K562 (cell line): ENCODE results near the gene KHNYN. TPM values are rescaled to one million over a fixed set of nuclear protein-coding genes. Genes with fewer than 3 reads are reported as not detected.

Source experiments
- ATAC-seq: fragments of 200-7000 bp; cut with Tn5 transposase; 3 replicates; pipeline ENCODE4 v1.9.1; 2020; ENCODE audit warnings: moderate library complexity
- BruUV-seq: library from RNA; stranded (reverse); fragments of 400-500 nt; replicated peaks from 2 replicates; lab custom pipeline; 2021; lab: Mats Ljungman, UMichigan
- CTCF ChIA-PET: fragments of 300-600 bp; formaldehyde crosslinking; extraction: SDS; loops from one replicate; lab custom pipeline; 2021; ENCODE audit warnings: low intra/inter-chr PET ratio; lab: Yijun Ruan, JAX
- POLR2A ChIA-PET: fragments of 300-600, 350-650 bp; sonication (Branson Sonifier 250); formaldehyde crosslinking; extraction: SDS; loops from one replicate; lab custom pipeline; 2021; ENCODE audit warnings: antibody characterized with exemption, inconsistent platforms; lab: Yijun Ruan, JAX
- DNase-seq, 4 experiments: peaks; one replicate each; pipeline versions ENCODE4 v3.0.0 to v3.0.0-alpha.2; 2011 to 2018; ENCODE audit warnings: low spot score in 3 of 4, mixed read lengths in 3 of 4; ENCODE audit errors: extremely low read depth in 1 of 4
- FAIRE-seq: peaks from 2 replicates; lab custom pipeline; 2011; peaks lifted over from hg19 to GRCh38; lab: Jason Lieb, UNC
- H2AFZ ChIP-seq: 2 replicates; pipeline ENCODE4 v1.6.0; 2011; ENCODE audit warnings: low read depth, low read length, control low read depth, inconsistent platforms
- H3K27ac ChIP-seq: fragments of 200-600 bp; 3 replicates; pipeline ENCODE4 v1.8.0; 2011; ENCODE audit warnings: low read depth, mild to moderate bottlenecking, control low read depth, inconsistent platforms, low read length, moderate library complexity, mixed read lengths; ENCODE audit errors: extremely low read depth
- H3K27me3 ChIP-seq, 2 experiments: fragments of 300-600 bp in 1 of 2; 2 replicates in 1 of 2; 3 replicates in 1 of 2; pipeline versions ENCODE4 v1.6.0 to v1.8.0; 2011; ENCODE audit warnings: inconsistent platforms in 2 of 2, low read length in 2 of 2, mild to moderate bottlenecking in 1 of 2, mixed read lengths in 1 of 2, moderate library complexity in 1 of 2; ENCODE audit not compliant: control insufficient read depth in 2 of 2, insufficient read depth in 2 of 2
- H3K36me3 ChIP-seq: fragments of 300-600 bp; 3 replicates; pipeline ENCODE4 v1.8.0; 2011; ENCODE audit warnings: mild to moderate bottlenecking, low read length, inconsistent platforms; ENCODE audit not compliant: control insufficient read depth, insufficient read depth
- H3K4me1 ChIP-seq, 2 experiments: fragments of 200-600 bp in 1 of 2; replicated peaks in 1 of 2; 2 replicates in 1 of 2; 3 replicates in 1 of 2; pipeline versions ENCODE4 v1.5.1 to v1.8.0; 2011; ENCODE audit warnings: inconsistent platforms in 2 of 2, low read length in 2 of 2, mild to moderate bottlenecking in 1 of 2, mixed read lengths in 1 of 2, moderate library complexity in 1 of 2; ENCODE audit not compliant: control insufficient read depth in 2 of 2, insufficient read depth in 2 of 2
- H3K4me2 ChIP-seq: 2 replicates; pipeline ENCODE4 v1.6.1; 2011; ENCODE audit warnings: low read length, control low read depth, inconsistent platforms, mixed read lengths; ENCODE audit not compliant: insufficient read depth
- H3K4me3 ChIP-seq: fragments of 200-600 bp; sonication (generic), shearing (Covaris generic); 2 replicates; pipeline ENCODE4 v1.5.1; 2016; ENCODE audit warnings: control low read depth, inconsistent platforms
- H3K79me2 ChIP-seq: fragments of 200-600 bp; 3 replicates; pipeline ENCODE4 v1.8.0; 2011; ENCODE audit warnings: low read length, inconsistent platforms; ENCODE audit not compliant: control insufficient read depth, insufficient read depth
- H3K9ac ChIP-seq, 2 experiments: 2 replicates each; pipeline versions ENCODE4 v1.6.0 to v1.6.1; 2011; ENCODE audit warnings: low read depth in 2 of 2, low read length in 2 of 2, control low read depth in 1 of 2, inconsistent platforms in 1 of 2, mild to moderate bottlenecking in 1 of 2, mixed read lengths in 1 of 2; ENCODE audit not compliant: insufficient read depth in 1 of 2
- H3K9me1 ChIP-seq: one replicate; pipeline ENCODE4 v1.6.0; 2011; ENCODE audit warnings: inconsistent platforms, mild to moderate bottlenecking, low read length, moderate library complexity; ENCODE audit not compliant: control insufficient read depth, insufficient read depth
- H3K9me3 ChIP-seq: replicated peaks from 2 replicates; pipeline ENCODE4 v1.5.1; 2011; ENCODE audit warnings: low read depth, low read length, inconsistent platforms; ENCODE audit not compliant: control insufficient read depth, insufficient read depth
- H4K20me1 ChIP-seq: replicated peaks from 2 replicates; pipeline ENCODE4 v1.6.1; 2011; ENCODE audit warnings: low read length, inconsistent platforms, mixed read lengths; ENCODE audit not compliant: control insufficient read depth, insufficient read depth
- CEBPG ChIP-seq, 3 experiments: fragments of 200-800 bp in 1 of 3; sonication (Bioruptor generic) in 1 of 3; sonication (generic) in 1 of 3; formaldehyde crosslinking in 1 of 3; IDR thresholded peaks in 2 of 3; conservative IDR thresholded peaks in 1 of 3; 2 replicates each; pipeline versions ENCODE4 v1.6.1 to v1.8.0; 2016 to 2022; ENCODE audit warnings: missing compliant biosample characterization in 2 of 3, missing genetic modification characterization in 2 of 3, mild to moderate bottlenecking in 1 of 3, missing genetic modification reagents in 1 of 3
- CHD4 ChIP-seq: fragments of 200-600 bp; sonication (generic); IDR thresholded peaks from 3 replicates; pipeline ENCODE4 v1.6.1; 2012; ENCODE audit warnings: low read depth, mild to moderate bottlenecking, mixed read lengths, low read length, inconsistent platforms; ENCODE audit not compliant: insufficient read depth, insufficient replicate concordance, poor library complexity, severe bottlenecking
- MAFG ChIP-seq: fragments of 450-650 bp; conservative IDR thresholded peaks from 2 replicates; pipeline ENCODE4 v1.6.1; 2016; ENCODE audit warnings: missing genetic modification characterization, missing compliant biosample characterization
- MCM2 ChIP-seq: fragments of 450-650 bp; IDR thresholded peaks from 2 replicates; pipeline ENCODE4 v1.6.1; 2017; ENCODE audit warnings: low read depth, mild to moderate bottlenecking
- MXD1 ChIP-seq: fragments of 250-450 bp; sonication (Bioruptor Pico); IDR thresholded peaks from 2 replicates; pipeline ENCODE4 v1.8.0; 2021; ENCODE audit warnings: borderline replicate concordance, mild to moderate bottlenecking, moderate library complexity; ENCODE audit not compliant: poor library complexity, severe bottlenecking
- NR4A1 ChIP-seq, 2 experiments: fragments of 250-450 bp in 1 of 2; fragments of 450-650 bp in 1 of 2; sonication (Bioruptor Pico) in 1 of 2; IDR thresholded peaks; 2 replicates each; pipeline versions ENCODE4 v1.4.0 to v1.6.1; 2016 to 2020; ENCODE audit warnings: mild to moderate bottlenecking in 2 of 2, missing compliant biosample characterization in 1 of 2, missing genetic modification characterization in 1 of 2, moderate library complexity in 1 of 2
- PBX2 ChIP-seq, 2 experiments: IDR thresholded peaks in 1 of 2; conservative IDR thresholded peaks in 1 of 2; 2 replicates each; pipeline ENCODE4 v1.6.1; 2016; ENCODE audit warnings: low read depth in 2 of 2, mild to moderate bottlenecking in 1 of 2, missing compliant biosample characterization in 1 of 2, missing genetic modification characterization in 1 of 2, moderate library complexity in 1 of 2
- RBM34 ChIP-seq: fragments of 200-400 bp; formaldehyde crosslinking; IDR thresholded peaks from 2 replicates; pipeline ENCODE4 v1.6.1; 2018; ENCODE audit warnings: low read length, borderline replicate concordance; ENCODE audit not compliant: insufficient read depth
- ZNF140 ChIP-seq: fragments of 250-450 bp; sonication (Bioruptor Pico); IDR thresholded peaks from 2 replicates; pipeline ENCODE4 v1.8.0; 2021; ENCODE audit warnings: moderate library complexity, mild to moderate bottlenecking, inconsistent platforms
- ZNF146 ChIP-seq: IDR thresholded peaks from one replicate; pipeline ENCODE4 v1.6.1; 2018; ENCODE audit warnings: missing compliant biosample characterization; ENCODE audit not compliant: unreplicated experiment
- ZNF282 ChIP-seq: sonication (generic); formaldehyde crosslinking; IDR thresholded peaks from 2 replicates; pipeline ENCODE4 v1.8.1; 2023; ENCODE audit warnings: missing genetic modification reagents
- ZNF507 ChIP-seq: conservative IDR thresholded peaks from 2 replicates; pipeline ENCODE4 v1.6.1; 2017; ENCODE audit warnings: missing genetic modification characterization, missing compliant biosample characterization
- ZNF695 ChIP-seq: fragments of 450-650 bp; formaldehyde crosslinking; IDR thresholded peaks from 2 replicates; pipeline ENCODE4 v1.4.0; 2020; ENCODE audit warnings: mild to moderate bottlenecking, moderate library complexity
- ZNF764 ChIP-seq: fragments of 250-450 bp; sonication (Bioruptor Pico); IDR thresholded peaks from 2 replicates; pipeline ENCODE4 v1.4.0; 2020; ENCODE audit warnings: low read depth, mild to moderate bottlenecking, moderate library complexity
- WGBS: fragments of 100-300 bp; shearing (Covaris generic); methylation state at CpG from one replicate; pipeline ENCODE4 v1.1.6; 2016; ENCODE audit warnings: low coverage, mixed read lengths; ENCODE audit not compliant: insufficient coverage; ENCODE audit errors: missing lambda C conversion rate; 5-methylcytosine and 5-hydroxymethylcytosine counted together
- in situ Hi-C: fragments of 300-500 bp; cut with MboI; formaldehyde crosslinking; loops from 4 replicates; pipeline ENCODE4 v1.15.0; 2018; ENCODE audit warnings: inconsistent platforms, mixed read lengths
- intact Hi-C: fragments of 100-400 bp; cut with micrococcal nuclease; formaldehyde crosslinking; loops from 2 replicates; pipeline ENCODE4 v1.14.2; 2022
- polyA plus RNA-seq, 8 experiments: library from polyadenylated mRNA; depleted of rRNA in 4 of 8; stranded (reverse) in 5 of 8; unstranded in 3 of 8; fragments of >200 nt; fragmentation: Nextera tagmentation in 2 of 8; fragmentation: Illumina TruSeq in 1 of 8; extraction: Ambion mirVana in 2 of 8; extraction: Trizol in 1 of 8; gene quantifications; 2 replicates each; pipeline versions ENCODE4 v1.2.1 to v1.2.3, GENCODE V29; 2011 to 2014; ENCODE audit warnings: inconsistent platforms in 1 of 8, missing spikeins in 1 of 8
- total RNA-seq, 7 experiments: library from RNA; depleted of rRNA in 6 of 7; stranded (reverse); fragments of >200 nt in 6 of 7; fragmentation: Illumina TruSeq in 2 of 7; extraction: Trizol in 2 of 7; gene quantifications; 2 replicates each; pipeline versions ENCODE4 v1.2.1 to v1.2.3, GENCODE V29; 2011 to 2021; ENCODE audit warnings: low replicate concordance in 1 of 7

Gene KHNYN
- total and polyA plus RNA-seq, 9 of the 15 experiments (the other 6 are each of a cell fraction or from before 2014, with no cell fraction given), result 0.76 to 26.0 (median 14.1) TPM

GRCh38 chr14:24397639-24398292, 32.0 kb upstream of the KHNYN start:
- peaks cover 0 to 8% of the 10 kb centered on the region in 2 experiments; a peak in 4 of 5 replicates for H3K4me1 ChIP-seq
- no peaks in the 10 kb centered on the region; the same call in 2 of the 3 replicates for H3K36me3 ChIP-seq
- CTCF ChIA-PET, result no interaction called here
- POLR2A ChIA-PET, result no interaction called here
- FAIRE-seq, result no peak
- H3K4me3 ChIP-seq, result no peak overlapping the region
- H2AFZ ChIP-seq, result no peak overlapping the region
- H3K9me3 ChIP-seq, result no peaks in the 10 kb centered on the region
- no peak overlapping the region; a peak in 1 of 4 replicates for H3K9ac ChIP-seq
- no peak overlapping the region for H3K4me2 ChIP-seq
- no peak for ATAC-seq
- H3K27me3 ChIP-seq, result no peaks in the 10 kb centered on the region
- intact Hi-C loops, result no loop called here
- DNase-seq, result no peak
- H3K79me2 ChIP-seq, result no peaks in the 10 kb centered on the region
- WGBS, result 88% methylated on average over 5 of the region's 6 CpGs
- in situ Hi-C loops, result no loop called here
- BruUV-seq, result no TSS peak
- no peaks in the 10 kb centered on the region for H3K9me1 ChIP-seq
- H3K27ac ChIP-seq, result no peak overlapping the region
- no peaks in the 10 kb centered on the region for H4K20me1 ChIP-seq
- TF ChIP-seq RBM34 (no peak), ZNF764 (CRISPR knock-in tag) (no peak), CEBPG (CRISPR knock-in tag; IDR thresholded peaks at IDR 0.05) (no peak), CEBPG (tag; conservative IDR thresholded peaks at IDR 0.05 in 1 of 2, IDR thresholded peaks at IDR 0.05 in 1 of 2) (no peak), ZNF282 (CRISPR knock-in tag) (no peak), MAFG (tag) (no peak), ZNF695 (CRISPR knock-in tag) (no peak), ZNF507 (tag) (no peak), MCM2 (no peak), NR4A1 (CRISPR knock-in tag; IDR thresholded peaks at IDR 0.05) (no peak), NR4A1 (tag; IDR thresholded peaks at IDR 0.05) (no peak), CHD4 (no peak), PBX2 (CRISPR knock-in tag; IDR thresholded peaks at IDR 0.05; ENCODE audit: low read depth) (no peak), PBX2 (tag; conservative IDR thresholded peaks at IDR 0.05; ENCODE audit: low read depth) (no peak), MXD1 (CRISPR knock-in tag) (no peak), ZNF146 (CRISPR knock-in tag) (no peak), ZNF140 (CRISPR knock-in tag) (no peak)
